ENCODE measurements around the gene MYH7B.

GRCh38 chr20:34986311-34987287 lies 30.9 kb downstream of the MYH7B start:
- TF ChIP-seq POLR2A (IDR thresholded peaks at IDR 0.05; ENCODE audit: low read depth, low read length) (no peak), EZH2 (IDR thresholded peaks at IDR 0.05; ENCODE audit: borderline replicate concordance, low read depth, low read length, severe bottlenecking) (no peak), POLR2AphosphoS5 (IDR thresholded peaks at IDR 0.05; ENCODE audit: insufficient read depth, low read depth, low read length) (no peak)
- TF ChIP-seq, protein P1, sequence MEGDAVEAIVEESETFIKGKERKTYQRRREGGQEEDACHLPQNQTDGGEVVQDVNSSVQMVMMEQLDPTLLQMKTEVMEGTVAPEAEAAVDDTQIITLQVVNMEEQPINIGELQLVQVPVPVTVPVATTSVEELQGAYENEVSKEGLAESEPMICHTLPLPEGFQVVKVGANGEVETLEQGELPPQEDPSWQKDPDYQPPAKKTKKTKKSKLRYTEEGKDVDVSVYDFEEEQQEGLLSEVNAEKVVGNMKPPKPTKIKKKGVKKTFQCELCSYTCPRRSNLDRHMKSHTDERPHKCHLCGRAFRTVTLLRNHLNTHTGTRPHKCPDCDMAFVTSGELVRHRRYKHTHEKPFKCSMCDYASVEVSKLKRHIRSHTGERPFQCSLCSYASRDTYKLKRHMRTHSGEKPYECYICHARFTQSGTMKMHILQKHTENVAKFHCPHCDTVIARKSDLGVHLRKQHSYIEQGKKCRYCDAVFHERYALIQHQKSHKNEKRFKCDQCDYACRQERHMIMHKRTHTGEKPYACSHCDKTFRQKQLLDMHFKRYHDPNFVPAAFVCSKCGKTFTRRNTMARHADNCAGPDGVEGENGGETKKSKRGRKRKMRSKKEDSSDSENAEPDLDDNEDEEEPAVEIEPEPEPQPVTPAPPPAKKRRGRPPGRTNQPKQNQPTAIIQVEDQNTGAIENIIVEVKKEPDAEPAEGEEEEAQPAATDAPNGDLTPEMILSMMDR (IDR thresholded peaks at IDR 0.05; ENCODE audit: extremely low read depth in 1 of 2, insufficient read depth in 1 of 2, low read depth in 1 of 2, low read length in 2 of 2) = no peak
